ENCODE measurements around the gene SUCLG2.

The SUCLG2 gene

DNA sequence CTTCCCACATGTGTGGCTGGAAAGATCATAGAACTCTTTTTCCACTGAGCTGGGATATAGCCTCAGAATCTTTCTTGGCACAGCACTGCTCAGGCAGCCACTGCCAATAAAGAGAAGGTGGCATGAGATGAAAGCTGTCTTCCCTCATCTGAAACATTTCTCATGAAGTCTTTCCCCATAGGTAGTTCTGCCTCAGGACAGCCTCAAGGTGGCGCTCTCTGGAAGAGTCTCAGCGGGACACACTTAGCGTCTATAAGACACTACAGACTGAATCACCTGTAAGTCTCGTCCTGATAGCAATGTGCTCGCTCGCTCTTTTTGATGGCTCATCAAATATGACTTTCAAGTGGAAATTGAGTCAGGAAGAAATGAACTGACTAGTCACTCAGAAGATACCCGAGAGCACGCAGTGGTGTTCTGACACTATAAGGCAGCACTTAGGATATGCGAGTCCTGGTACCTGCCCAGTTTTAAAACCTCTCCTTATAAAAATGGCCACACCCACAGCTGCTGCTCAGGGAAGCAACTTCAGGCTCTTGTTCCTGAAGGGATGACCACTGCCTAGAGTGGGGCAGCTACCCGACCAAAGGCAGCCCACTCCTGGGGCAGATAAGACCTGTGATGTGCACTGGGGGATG lies 269.5 kb downstream of the SUCLG2 start:
- peak; percentile 36 for DNase-seq (ENCODE audit: low spot score)

DNA sequence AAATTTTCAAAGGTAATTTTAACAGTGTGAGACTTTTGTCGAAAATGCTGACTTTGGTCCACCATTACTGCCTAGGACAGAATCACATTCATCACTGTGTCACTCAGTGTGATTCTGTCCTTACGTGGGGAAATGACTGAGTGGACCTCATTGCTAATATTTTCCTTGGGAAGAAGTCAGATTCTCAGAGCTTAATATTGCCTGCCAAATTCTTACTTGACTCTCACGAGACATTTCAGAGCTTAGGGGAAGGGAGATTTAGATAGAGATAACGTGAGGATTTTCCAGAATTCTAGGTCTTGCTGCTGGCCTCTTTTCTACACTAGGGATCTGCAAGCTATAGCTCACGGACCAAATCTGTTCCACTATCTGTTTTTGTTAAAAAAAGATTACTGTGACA lies 270.4 kb downstream of the SUCLG2 start:
- no peak for DNase-seq (ENCODE audit: low spot score)

DNA sequence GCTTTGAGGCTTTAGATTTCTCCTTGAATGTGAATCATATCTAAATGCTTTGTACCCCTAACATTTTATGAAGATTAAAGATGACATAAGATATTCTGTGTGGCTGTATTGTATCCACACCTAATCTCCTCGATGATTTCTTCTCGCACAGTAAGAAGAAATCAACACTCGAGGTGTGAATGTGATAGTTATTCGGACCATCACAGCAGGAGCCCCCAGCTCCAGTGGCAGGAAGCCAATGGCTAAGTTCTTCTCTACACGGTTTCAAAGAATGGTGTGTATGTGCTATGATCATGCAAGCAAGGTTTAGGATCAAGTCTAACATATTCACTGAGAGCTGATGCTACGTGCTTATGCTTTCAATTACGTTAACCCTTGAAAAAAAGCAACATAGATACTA lies 271.0 kb downstream of the SUCLG2 start:
- no peak for DNase-seq (ENCODE audit: low spot score)

GRCh38 chr3:67382536-67382935 lies 271.9 kb downstream of the SUCLG2 start:
- peak; percentile 9 for DNase-seq (ENCODE audit: low spot score)

- peak; percentile 12 for DNase-seq (ENCODE audit: low spot score)
Measured at GRCh38 chr3:67381667-67382272, 272.6 kb downstream of the SUCLG2 start.

DNA sequence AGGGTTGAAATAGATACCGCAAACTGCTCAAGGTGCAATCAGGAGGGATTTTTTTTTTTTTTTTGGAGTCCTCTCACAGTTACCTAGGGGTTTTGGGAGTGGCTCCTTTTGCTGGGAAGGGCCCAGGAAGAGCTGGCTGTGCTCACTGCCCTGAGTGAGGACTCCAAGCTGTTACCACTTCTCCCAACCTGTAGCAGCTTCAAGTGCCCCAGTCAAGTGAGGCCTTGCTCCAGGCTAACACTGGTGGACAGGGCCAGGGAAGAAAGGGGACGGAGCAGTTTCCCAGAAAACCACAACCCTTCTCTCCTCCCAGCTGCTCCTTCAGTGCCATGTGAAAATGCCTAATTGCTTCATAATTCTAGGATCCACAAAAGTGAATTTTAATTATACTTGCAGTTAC lies 274.3 kb downstream of the SUCLG2 start:
- DNase-seq (ENCODE audit: low spot score): no peak

GRCh38 chr3:67377299-67377698 lies 277.1 kb downstream of the SUCLG2 start:
- no peak for DNase-seq (ENCODE audit: low spot score)

- DNase-seq (ENCODE audit: low spot score): no peak
Measured at GRCh38 chr3:67376416-67376815, 278.0 kb downstream of the SUCLG2 start.

GRCh38 chr3:67375976-67376375 lies 278.4 kb downstream of the SUCLG2 start:
- DNase-seq (ENCODE audit: low spot score): no peak

GRCh38 chr3:67362686-67363085 lies 291.7 kb downstream of the SUCLG2 start:
- DNase-seq (ENCODE audit: low spot score): no peak

DNA sequence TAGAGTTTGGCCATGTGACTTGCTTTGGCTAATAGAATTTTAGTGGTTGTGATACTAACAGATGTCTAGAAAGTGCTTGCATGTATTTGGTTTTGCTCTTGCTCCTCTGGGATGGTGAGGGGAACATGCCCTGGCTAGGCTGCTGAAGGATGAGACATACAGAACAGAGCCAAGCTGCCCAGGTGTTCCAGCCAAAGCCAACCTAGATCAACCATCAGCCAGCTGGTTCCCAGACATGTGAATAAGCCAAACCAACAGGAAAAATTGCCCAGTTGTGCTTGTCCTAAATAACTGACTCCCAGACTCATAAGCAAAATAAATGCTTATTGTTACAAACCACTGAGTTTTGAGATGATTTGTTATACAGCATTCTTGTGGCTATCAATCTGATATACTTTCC lies 292.6 kb downstream of the SUCLG2 start:
- DNase-seq (ENCODE audit: low spot score): no peak

- no peak for DNase-seq (ENCODE audit: low spot score)
Measured at GRCh38 chr3:67361323-67361722, 293.1 kb downstream of the SUCLG2 start.

DNA sequence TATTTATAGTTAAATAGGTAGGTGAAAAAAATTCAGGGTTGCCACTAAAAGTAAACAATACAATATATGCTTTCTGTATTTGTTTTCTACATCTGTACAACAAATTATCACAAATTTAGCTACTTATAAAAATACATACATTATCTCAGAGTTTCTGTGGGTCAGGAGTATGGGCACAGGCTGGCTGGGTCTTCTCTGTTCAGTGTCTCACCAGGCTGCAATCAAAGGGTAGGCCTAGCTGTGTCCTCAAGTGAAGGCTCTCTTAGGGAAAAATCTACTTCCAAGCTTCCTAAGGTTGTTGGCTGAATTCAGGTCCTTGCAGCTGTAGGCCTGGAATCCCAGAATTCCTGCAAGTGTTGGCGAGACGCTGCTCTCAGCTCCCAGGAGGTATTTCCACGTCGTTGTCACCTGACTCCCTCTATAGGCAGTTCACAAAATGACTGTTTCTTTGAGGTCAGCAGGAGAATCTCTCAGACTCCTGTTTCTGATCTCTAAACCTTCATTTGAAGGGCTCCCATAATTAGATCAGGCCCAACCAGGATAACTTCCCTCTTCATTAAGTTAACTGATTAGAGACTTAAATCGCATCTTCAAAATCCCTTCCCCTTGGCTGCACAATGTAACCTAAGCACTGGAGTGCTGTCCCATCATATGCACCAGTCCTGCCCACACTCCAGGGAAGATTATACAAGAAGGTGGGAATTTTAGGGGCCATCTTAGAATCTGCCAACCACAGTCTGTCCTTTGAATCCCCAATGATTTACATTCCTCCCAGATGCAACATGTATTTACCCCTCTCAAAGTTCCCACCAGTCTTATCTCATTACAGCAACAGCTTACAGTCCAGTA lies 296.6 kb downstream of the SUCLG2 start:
- peak; percentile 41 for DNase-seq (ENCODE audit: low spot score)

- DNase-seq (ENCODE audit: low spot score): no peak
Measured at GRCh38 chr3:67349551-67350174, 304.7 kb downstream of the SUCLG2 start.

GRCh38 chr3:67346081-67346480 lies 308.3 kb downstream of the SUCLG2 start:
- no peak for DNase-seq (ENCODE audit: low spot score)

- no peak for DNase-seq (ENCODE audit: low spot score)
Measured at GRCh38 chr3:67335813-67336212, 318.6 kb downstream of the SUCLG2 start.

- no peak for DNase-seq (ENCODE audit: low spot score)
Measured at GRCh38 chr3:67334588-67334987, 319.8 kb downstream of the SUCLG2 start.

DNA sequence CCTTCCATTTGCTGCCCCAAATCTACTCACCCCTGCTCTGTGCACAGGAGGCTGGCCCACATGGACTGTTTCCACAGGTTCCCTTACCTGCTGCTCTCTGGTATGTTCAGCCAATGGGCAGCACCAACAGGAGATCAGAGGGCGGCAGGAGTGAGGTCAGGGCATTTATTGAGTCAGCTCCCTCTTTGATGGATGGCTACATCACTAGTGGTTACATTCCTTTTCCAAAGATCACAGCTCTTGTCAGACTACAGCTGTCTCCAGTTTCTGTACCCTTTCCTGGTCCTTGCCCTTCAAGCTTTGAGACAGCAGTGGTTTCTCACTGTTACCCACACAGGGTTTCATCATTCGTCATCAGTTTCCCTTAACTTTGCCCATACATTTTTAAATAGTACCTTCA lies 325.1 kb downstream of the SUCLG2 start:
- no peak for DNase-seq (ENCODE audit: low spot score)

DNA sequence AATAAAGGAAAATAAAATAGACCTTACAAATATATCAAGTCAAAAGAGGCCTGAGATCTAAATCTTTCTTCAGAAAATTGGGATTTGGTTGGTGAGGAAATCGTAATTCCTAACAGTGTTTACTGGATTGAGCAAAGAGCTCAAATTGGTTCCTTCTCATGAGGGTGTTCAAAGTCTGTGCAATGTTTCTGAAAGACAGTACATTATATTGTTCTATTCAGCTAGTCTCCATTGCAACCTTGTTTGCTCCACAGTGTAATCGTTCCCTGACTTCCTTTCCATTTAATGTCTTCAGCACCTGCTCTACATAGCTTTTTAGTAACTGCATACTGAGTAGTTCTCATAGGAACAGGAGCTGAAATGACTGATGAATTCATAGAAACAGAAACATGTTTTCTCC lies 326.8 kb downstream of the SUCLG2 start:
- no peak for DNase-seq (ENCODE audit: low spot score)

DNA sequence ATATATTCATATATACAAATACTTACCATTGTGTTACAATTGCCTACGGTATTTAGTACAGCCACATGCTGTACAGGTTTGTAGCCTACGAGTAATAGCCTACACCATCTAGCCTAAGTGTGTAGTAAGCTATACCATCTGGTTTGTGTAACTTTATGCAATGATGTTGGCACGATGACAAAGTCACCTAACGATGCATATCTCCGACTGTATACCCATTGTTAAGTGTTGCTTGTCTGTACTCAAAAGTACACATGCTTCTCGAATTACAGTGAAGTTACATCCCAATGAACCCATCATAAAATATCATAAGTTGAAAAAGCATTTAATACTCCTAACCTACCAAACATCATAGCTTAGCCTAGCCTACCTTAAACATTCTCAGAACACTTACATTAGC lies 329.2 kb downstream of the SUCLG2 start:
- no peak for DNase-seq (ENCODE audit: low spot score)

All from AG08396 (cell line).